Testis (tissue), 2 donors: ENCODE measurements around the gene ROBO1.

Source experiments
- CTCF ChIP-seq, 3 experiments: fragments of 450-650 bp in 2 of 3; fragments of 200-600 bp in 1 of 3; sonication (generic) in 1 of 3; IDR thresholded peaks; one replicate each; pipeline ENCODE4 v1.5.1; 2016 to 2019; ENCODE audit warnings: antibody characterized with exemption in 3 of 3, mild to moderate bottlenecking in 2 of 3, moderate library complexity in 1 of 3
- POLR2A ChIP-seq: fragments of 450-650 bp; IDR thresholded peaks from one replicate; pipeline ENCODE4 v1.6.1; 2017; ENCODE audit warnings: antibody characterized with exemption, mild to moderate bottlenecking, moderate library complexity

DNA sequence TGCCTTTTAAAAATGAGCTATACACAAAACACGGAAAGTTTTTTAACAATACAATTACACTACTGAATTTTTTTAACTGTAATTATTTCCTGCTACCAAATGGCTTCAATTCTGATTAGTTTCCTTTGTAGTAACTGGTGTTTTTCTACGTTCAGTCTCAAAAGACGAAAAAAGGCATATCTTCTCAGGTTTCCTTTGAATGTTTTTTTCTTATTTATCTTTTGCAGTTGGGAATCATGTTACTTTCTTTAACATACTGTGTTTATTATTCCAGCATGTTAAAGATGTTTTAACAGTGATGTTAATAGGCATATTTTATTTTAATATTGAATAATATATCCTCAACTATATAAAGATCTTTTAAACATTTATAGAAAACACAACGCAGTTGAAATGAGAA is 1055.5 kb downstream of the ROBO1 start:
- no peak for TF ChIP-seq POLR2A
- TF ChIP-seq CTCF (IDR thresholded peaks at IDR 0.05), result no peak
